ENCODE results near the gene STK39. TPM values are rescaled to one million over a fixed set of nuclear protein-coding genes. Genes with fewer than 3 reads are reported as not detected.

STK39 gene
- total RNA-seq, 1 donor from 2014 or later, result 26.9 TPM

GRCh38 chr2:168210216-168210894 is 37.0 kb downstream of the STK39 start:
- H3K27me3 Mint-ChIP-seq (ENCODE audit: unreplicated experiment), result no peaks in the 10 kb centered on the region
- H3K9me3 Mint-ChIP-seq (ENCODE audit: unreplicated experiment), result peaks cover 3% of the 10 kb centered on the region
- peaks cover 13% of the 10 kb centered on the region for H3K36me3 Mint-ChIP-seq (ENCODE audit: unreplicated experiment)
- DNase-seq (ENCODE audit: extremely low spot score, unreplicated experiment), result no peak
- H3K4me1 Mint-ChIP-seq (ENCODE audit: unreplicated experiment), result peaks cover 38% of the 10 kb centered on the region
- peak overlapping the region; percentile 35 for H3K27ac Mint-ChIP-seq (ENCODE audit: unreplicated experiment)
- H3K4me3 Mint-ChIP-seq (ENCODE audit: unreplicated experiment), result no peak overlapping the region
- no peak for TF ChIP-seq CTCF (IDR thresholded peaks at IDR 0.05)

GRCh38 chr2:168208652-168209051 is 38.7 kb downstream of the STK39 start:
- no peaks in the 10 kb centered on the region for H3K27me3 Mint-ChIP-seq (ENCODE audit: unreplicated experiment)
- H3K27ac Mint-ChIP-seq (ENCODE audit: unreplicated experiment), result no peak overlapping the region
- DNase-seq (ENCODE audit: extremely low spot score, unreplicated experiment), result no peak
- no peak overlapping the region for H3K4me3 Mint-ChIP-seq (ENCODE audit: unreplicated experiment)
- peaks cover 3% of the 10 kb centered on the region for H3K9me3 Mint-ChIP-seq (ENCODE audit: unreplicated experiment)
- TF ChIP-seq CTCF (IDR thresholded peaks at IDR 0.05), result no peak
- H3K36me3 Mint-ChIP-seq (ENCODE audit: unreplicated experiment), result peaks cover 5% of the 10 kb centered on the region
- H3K4me1 Mint-ChIP-seq (ENCODE audit: unreplicated experiment), result peaks cover 37% of the 10 kb centered on the region

- H3K9me3 Mint-ChIP-seq (ENCODE audit: unreplicated experiment), result peaks cover 7% of the 10 kb centered on the region
- H3K27ac Mint-ChIP-seq (ENCODE audit: unreplicated experiment), result no peak overlapping the region
- no peak overlapping the region for H3K4me3 Mint-ChIP-seq (ENCODE audit: unreplicated experiment)
- H3K4me1 Mint-ChIP-seq (ENCODE audit: unreplicated experiment), result peaks cover 39% of the 10 kb centered on the region
- no peak for TF ChIP-seq CTCF (IDR thresholded peaks at IDR 0.05)
- peaks cover 9% of the 10 kb centered on the region for H3K36me3 Mint-ChIP-seq (ENCODE audit: unreplicated experiment)
- no peaks in the 10 kb centered on the region for H3K27me3 Mint-ChIP-seq (ENCODE audit: unreplicated experiment)
- no peak for DNase-seq (ENCODE audit: extremely low spot score, unreplicated experiment)
Measured at GRCh38 chr2:168207851-168208250, 39.5 kb downstream of the STK39 start.

- Mint-ChIP-seq H3K27ac (ENCODE audit: unreplicated experiment) (no peak overlapping the region), H3K36me3 (ENCODE audit: unreplicated experiment) (peaks cover 7% of the 10 kb centered on the region)
Measured at GRCh38 chr2:168203762-168204693, 43.4 kb downstream of the STK39 start.

More at GRCh38 chr2:168203762-168204693, 43.4 kb downstream of the STK39 start:
- Mint-ChIP-seq H3K27me3 (ENCODE audit: unreplicated experiment) (no peaks in the 10 kb centered on the region), H3K4me1 (ENCODE audit: unreplicated experiment) (peaks cover 27% of the 10 kb centered on the region), H3K4me3 (ENCODE audit: unreplicated experiment) (no peak overlapping the region), H3K9me3 (ENCODE audit: unreplicated experiment) (peaks cover 7% of the 10 kb centered on the region)
- TF ChIP-seq CTCF (IDR thresholded peaks at IDR 0.05), result no peak
- no peak for DNase-seq (ENCODE audit: extremely low spot score, unreplicated experiment)
